ENCODE results near the gene JAKMIP3. TPM values are rescaled to one million over a fixed set of nuclear protein-coding genes. Genes with fewer than 3 reads are reported as not detected.
"Not testable (repeated sequence)": the region's sequence is repeated elsewhere in the genome, so short reads cannot be mapped to it uniquely, and the experiment has no call there.

JAKMIP3 gene
- total and polyA plus RNA-seq, 9 of the 15 experiments (the other 6 are each of a cell fraction or from before 2014, with no cell fraction given), result 0.04 TPM; not detected in 8

DNA sequence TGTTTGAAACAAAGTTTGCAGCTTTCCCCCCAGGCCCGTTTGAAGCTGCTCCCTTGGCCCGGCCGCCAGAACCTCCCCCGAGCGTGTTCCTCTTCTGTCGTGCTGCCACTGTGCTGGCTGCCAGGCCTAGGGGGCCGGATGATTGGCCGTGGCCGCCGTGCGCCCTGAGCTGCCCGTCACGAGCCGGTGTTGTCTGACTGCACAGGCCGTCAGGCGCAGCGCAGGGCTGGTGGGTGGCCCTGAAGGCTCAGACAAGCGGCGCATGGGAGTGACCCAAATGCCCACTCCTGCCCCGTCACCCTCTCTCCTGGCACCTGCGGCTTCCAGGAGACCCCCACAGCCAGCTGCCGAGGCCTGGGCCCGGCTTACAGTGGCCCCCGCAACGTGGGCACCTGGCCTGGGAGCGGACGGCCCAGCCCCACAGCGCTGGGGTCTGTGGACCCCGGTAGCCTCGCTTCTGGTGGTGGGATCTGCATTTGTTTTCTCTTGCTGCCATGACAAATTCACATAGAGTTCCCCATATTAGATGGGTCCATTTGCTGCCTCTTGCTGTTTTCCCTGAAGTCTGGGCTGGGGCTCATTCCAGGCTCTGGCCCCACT lies 13.1 kb downstream of the JAKMIP3 start (continued):
- TF ChIP-seq, protein P1, sequence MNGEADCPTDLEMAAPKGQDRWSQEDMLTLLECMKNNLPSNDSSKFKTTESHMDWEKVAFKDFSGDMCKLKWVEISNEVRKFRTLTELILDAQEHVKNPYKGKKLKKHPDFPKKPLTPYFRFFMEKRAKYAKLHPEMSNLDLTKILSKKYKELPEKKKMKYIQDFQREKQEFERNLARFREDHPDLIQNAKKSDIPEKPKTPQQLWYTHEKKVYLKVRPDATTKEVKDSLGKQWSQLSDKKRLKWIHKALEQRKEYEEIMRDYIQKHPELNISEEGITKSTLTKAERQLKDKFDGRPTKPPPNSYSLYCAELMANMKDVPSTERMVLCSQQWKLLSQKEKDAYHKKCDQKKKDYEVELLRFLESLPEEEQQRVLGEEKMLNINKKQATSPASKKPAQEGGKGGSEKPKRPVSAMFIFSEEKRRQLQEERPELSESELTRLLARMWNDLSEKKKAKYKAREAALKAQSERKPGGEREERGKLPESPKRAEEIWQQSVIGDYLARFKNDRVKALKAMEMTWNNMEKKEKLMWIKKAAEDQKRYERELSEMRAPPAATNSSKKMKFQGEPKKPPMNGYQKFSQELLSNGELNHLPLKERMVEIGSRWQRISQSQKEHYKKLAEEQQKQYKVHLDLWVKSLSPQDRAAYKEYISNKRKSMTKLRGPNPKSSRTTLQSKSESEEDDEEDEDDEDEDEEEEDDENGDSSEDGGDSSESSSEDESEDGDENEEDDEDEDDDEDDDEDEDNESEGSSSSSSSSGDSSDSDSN (IDR thresholded peaks at IDR 0.05; ENCODE audit: borderline replicate concordance in 1 of 2, low read depth in 2 of 2, low read length in 2 of 2), result no peak

DNA sequence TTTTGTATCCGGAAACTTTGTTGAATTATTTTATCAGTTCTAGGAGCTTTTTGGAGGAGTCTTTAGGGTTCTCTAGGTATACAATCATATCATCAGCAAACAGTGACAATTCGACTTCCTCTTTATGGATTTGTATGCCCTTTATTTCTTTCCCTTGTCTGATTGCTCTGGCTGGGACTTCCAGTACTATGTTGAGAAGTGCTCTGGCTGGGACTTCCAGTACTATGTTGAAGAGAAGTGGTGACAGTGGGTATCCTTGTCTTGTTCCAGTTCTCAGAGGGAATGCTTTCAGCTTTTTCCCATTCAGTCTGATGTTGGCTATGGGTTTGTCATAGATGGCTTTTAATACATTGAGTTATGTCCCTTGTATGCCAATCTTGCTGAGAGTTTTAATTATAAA lies 18.6 kb downstream of the JAKMIP3 start:
- WGBS (ENCODE audit: insufficient coverage, low coverage, missing lambda C conversion rate), result 0% methylated on average over 2 of the region's 2 CpGs
- DNase-seq (ENCODE audit: extremely low read depth in 1 of 4, low spot score in 3 of 4); H3K27ac ChIP-seq (ENCODE audit: extremely low read depth, low read depth, low read length); H3K9me3 ChIP-seq (replicated peaks; ENCODE audit: control insufficient read depth, insufficient read depth, low read depth, low read length); H3K9ac ChIP-seq (ENCODE audit: insufficient read depth in 1 of 2, low read depth in 2 of 2, low read length in 2 of 2); CTCF ChIA-PET (ENCODE audit: low intra/inter-chr PET ratio); H3K36me3 ChIP-seq (ENCODE audit: control insufficient read depth, insufficient read depth, low read length); H3K27me3 ChIP-seq (ENCODE audit: control insufficient read depth in 2 of 2, insufficient read depth in 2 of 2, low read length in 2 of 2); H3K79me2 ChIP-seq (ENCODE audit: control insufficient read depth, insufficient read depth, low read length); intact Hi-C loops (cut with micrococcal nuclease); H3K9me1 ChIP-seq (ENCODE audit: control insufficient read depth, insufficient read depth, low read length); POLR2A ChIA-PET; FAIRE-seq; H2AFZ ChIP-seq (ENCODE audit: low read depth, low read length); BruUV-seq (replicated peaks); in situ Hi-C loops (cut with MboI); H3K4me1 ChIP-seq (replicated peaks in 1 of 2; ENCODE audit: control insufficient read depth in 2 of 2, insufficient read depth in 2 of 2, low read length in 2 of 2); ATAC-seq; H3K4me2 ChIP-seq (ENCODE audit: insufficient read depth, low read length); H3K4me3 ChIP-seq; H4K20me1 ChIP-seq (replicated peaks; ENCODE audit: control insufficient read depth, insufficient read depth, low read length): not testable (repeated sequence)

DNA sequence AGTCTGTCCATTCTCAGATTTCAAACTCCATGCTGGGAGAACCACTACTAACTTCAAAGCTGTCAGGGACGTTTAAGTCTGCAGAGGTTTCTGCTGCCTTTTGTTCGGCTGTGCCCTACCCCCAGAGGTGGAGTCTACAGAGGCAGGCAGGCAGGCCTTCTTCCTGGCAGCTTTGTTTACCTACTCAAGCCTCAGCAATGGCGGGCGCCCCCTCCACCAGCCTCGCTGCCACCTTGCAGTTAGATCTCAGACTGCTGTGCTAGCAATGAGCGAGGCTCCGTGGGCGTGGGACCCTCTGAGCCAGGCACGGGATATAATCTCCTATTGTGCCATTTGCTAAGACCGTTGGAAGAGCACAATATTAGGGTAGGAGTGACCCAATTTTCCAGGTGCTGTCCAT lies 27.5 kb downstream of the JAKMIP3 start:
- 0% methylated on average over 8 of the region's 10 CpGs for WGBS (ENCODE audit: insufficient coverage, low coverage, missing lambda C conversion rate)
- intact Hi-C loops (cut with micrococcal nuclease); H3K4me1 ChIP-seq (replicated peaks in 1 of 2; ENCODE audit: control insufficient read depth in 2 of 2, insufficient read depth in 2 of 2, low read length in 2 of 2); ATAC-seq; FAIRE-seq; BruUV-seq (replicated peaks); CTCF ChIA-PET (ENCODE audit: low intra/inter-chr PET ratio); POLR2A ChIA-PET; DNase-seq (ENCODE audit: extremely low read depth in 1 of 4, low spot score in 3 of 4); H3K36me3 ChIP-seq (ENCODE audit: control insufficient read depth, insufficient read depth, low read length); H3K27ac ChIP-seq (ENCODE audit: extremely low read depth, low read depth, low read length); H3K4me2 ChIP-seq (ENCODE audit: insufficient read depth, low read length); H3K79me2 ChIP-seq (ENCODE audit: control insufficient read depth, insufficient read depth, low read length); H3K9me1 ChIP-seq (ENCODE audit: control insufficient read depth, insufficient read depth, low read length); H3K9me3 ChIP-seq (replicated peaks; ENCODE audit: control insufficient read depth, insufficient read depth, low read depth, low read length); H2AFZ ChIP-seq (ENCODE audit: low read depth, low read length); H4K20me1 ChIP-seq (replicated peaks; ENCODE audit: control insufficient read depth, insufficient read depth, low read length); H3K4me3 ChIP-seq; in situ Hi-C loops (cut with MboI); H3K9ac ChIP-seq (ENCODE audit: insufficient read depth in 1 of 2, low read depth in 2 of 2, low read length in 2 of 2): not testable (repeated sequence)
- H3K27me3 ChIP-seq (ENCODE audit: control insufficient read depth in 2 of 2, insufficient read depth in 2 of 2, low read length in 2 of 2), result peaks cover 4 to 20% of the 10 kb centered on the region in 2 experiments; a peak in 2 of 5 replicates

Data from K562 (cell line).